Gastrocnemius medialis (tissue), 4 donors: Measurements from ENCODE around the gene KIF22.

ENCODE experiments used
- POLR2A ChIP-seq, 2 donors: fragments of 450-650 bp; IDR thresholded peaks; one replicate each; pipeline ENCODE4 v1.6.1; 2017; ENCODE audit warnings: antibody characterized with exemption in 2 of 2, mild to moderate bottlenecking in 2 of 2, moderate library complexity in 2 of 2
- TF ChIP-seq, protein P1 (sequence below), 5 experiments: fragments of 450-650 bp in 3 of 5; fragments of 200-600 bp in 2 of 5; sonication (generic) in 2 of 5; IDR thresholded peaks in 4 of 5; conservative IDR thresholded peaks in 1 of 5; 1 replicate in 4 of 5; 2 replicates in 1 of 5; pipeline ENCODE4 v1.5.1; 2016 to 2019; ENCODE audit warnings: antibody characterized with exemption in 5 of 5, mild to moderate bottlenecking in 3 of 5, moderate library complexity in 3 of 5

DNA sequence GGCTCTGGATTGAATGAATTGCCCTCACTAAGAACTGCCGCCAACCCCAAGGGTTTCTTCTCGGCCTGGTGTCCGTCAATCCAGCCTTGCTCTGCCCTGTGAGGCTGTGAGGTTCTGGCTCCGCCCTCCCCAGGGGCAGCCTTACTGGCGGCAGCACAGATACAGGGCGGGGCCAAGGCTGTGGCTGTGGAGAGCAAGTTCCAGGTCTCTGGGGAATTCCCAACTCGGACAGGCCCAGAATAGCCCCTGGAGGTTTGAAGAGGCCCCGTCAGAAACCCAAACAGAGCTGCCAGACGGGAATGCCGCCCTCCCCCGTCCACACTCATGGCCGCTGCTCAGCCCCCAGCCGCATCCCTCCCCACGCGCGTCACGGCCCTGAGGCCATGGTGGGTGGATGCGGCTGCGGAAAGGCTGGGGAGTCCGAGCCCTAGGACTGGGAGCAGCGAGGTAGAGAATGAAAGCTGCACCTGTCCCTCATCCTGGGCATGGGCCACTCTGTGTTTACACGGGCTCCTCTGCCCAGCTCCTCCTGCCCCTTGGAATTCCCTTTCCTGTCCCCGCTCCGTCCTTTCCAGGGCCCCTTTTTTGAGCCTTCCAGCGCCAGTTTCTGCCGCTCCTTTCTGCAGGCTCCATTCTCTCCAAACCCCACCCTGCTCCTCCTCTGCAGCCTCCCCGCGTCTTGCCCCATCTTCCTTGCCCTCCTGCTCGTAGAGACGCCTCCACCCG, 20.8 kb downstream of the KIF22 start:
- TF ChIP-seq POLR2A (IDR thresholded peaks at IDR 0.05), result peak; percentile 63 to 80
- TF ChIP-seq, protein P1, sequence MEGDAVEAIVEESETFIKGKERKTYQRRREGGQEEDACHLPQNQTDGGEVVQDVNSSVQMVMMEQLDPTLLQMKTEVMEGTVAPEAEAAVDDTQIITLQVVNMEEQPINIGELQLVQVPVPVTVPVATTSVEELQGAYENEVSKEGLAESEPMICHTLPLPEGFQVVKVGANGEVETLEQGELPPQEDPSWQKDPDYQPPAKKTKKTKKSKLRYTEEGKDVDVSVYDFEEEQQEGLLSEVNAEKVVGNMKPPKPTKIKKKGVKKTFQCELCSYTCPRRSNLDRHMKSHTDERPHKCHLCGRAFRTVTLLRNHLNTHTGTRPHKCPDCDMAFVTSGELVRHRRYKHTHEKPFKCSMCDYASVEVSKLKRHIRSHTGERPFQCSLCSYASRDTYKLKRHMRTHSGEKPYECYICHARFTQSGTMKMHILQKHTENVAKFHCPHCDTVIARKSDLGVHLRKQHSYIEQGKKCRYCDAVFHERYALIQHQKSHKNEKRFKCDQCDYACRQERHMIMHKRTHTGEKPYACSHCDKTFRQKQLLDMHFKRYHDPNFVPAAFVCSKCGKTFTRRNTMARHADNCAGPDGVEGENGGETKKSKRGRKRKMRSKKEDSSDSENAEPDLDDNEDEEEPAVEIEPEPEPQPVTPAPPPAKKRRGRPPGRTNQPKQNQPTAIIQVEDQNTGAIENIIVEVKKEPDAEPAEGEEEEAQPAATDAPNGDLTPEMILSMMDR (IDR thresholded peaks at IDR 0.05 in 4 of 5, conservative IDR thresholded peaks at IDR 0.05 in 1 of 5), result no peak
